Measurements from ENCODE around the gene LCE6A.

The LCE6A gene, protein sequence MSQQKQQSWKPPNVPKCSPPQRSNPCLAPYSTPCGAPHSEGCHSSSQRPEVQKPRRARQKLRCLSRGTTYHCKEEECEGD

DNA sequence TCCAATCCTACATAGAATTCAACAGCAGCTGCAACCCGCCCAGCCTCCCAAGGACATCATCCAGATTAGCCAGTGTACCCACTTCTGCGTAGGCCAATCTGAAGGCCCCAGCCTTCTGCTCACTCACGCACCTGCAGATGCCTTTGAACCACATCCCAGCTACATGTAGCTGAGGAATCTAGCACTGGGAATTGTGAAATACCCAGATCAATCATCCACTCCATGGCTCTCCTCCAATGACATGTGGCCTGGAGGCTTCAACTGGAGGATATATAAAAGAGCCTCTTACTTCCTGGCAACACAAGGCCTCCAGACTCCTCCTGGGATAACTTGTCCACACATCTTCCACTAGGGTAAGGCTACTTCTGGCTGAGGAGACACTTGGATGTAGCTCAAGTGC lies at the start of gene LCE6A:
TSS of gene LCE6A (plus strand) at position 301 of the 400 bp plus-strand sequence. CDS start 665 bp downstream, outside the sequence.
- DNase-seq (ENCODE audit: low read depth in 3 of 3) = no peak

DNA sequence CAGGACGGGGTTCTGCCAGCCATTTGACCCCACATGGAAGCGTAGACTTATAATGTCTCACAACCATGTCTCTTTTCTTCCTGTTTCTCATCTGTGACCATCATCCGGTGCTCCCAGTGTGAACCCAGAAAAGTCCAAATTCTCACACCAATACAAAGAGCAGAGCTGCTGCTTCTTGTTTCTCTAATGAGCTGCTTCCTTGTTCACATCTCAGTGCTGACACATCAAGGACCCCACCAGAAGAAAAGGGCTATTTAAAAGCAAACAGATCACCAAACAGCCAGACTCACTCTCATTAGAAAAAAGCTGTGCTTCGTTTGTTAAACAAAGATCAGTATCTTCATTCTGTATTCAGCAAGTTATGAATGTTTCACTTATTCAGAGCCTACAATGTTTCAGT lies 47.0 kb upstream of the LCE6A start:
- no peak for DNase-seq (ENCODE audit: low read depth in 3 of 3)

DNA sequence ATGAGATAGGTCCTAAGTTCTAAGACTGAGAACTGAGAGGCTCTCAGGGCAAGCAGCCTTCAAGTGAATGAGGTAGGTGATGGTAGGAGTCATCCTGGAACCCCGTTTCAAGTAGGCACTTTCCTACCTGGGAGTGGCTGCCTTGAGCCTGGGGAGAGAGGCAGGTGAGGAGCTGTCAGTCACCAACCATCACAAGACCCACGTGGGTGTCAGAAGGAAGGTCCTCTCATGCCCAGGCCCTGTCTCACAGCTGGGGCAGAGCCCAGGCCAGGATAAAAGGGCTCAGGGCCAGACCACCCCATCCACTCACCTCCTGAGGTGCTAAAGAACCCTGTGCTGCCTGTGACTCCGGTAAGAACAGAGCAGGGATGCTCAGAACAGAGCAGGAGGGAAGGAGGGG lies 46.2 kb upstream of the LCE6A start, which contains the start of gene LCE1D:
TSS of gene LCE1D (plus strand) at position 301 of the 400 bp plus-strand sequence. CDS start 1,074 bp downstream, outside the sequence.
- no peak for DNase-seq (ENCODE audit: low read depth in 3 of 3)

DNA sequence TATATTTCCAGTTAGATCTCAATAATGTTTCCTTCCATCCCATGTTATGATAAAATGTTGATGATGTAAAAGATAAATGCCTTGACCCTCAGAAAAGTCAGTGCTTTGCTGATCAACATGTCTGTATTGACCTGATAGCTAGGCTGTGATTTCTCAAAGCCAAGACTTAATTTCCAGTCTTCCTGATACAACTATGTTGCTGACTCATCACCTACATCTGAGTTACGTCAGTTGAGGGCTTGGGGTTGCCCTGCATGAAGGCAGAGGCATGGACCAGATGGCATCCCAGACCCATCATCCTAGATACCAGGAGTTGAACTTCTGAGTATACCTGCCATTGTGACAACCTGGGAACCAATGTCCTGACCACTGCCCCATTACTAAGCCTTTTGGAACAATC lies 41.3 kb upstream of the LCE6A start:
- DNase-seq (ENCODE audit: low read depth in 3 of 3) = no peak

DNA sequence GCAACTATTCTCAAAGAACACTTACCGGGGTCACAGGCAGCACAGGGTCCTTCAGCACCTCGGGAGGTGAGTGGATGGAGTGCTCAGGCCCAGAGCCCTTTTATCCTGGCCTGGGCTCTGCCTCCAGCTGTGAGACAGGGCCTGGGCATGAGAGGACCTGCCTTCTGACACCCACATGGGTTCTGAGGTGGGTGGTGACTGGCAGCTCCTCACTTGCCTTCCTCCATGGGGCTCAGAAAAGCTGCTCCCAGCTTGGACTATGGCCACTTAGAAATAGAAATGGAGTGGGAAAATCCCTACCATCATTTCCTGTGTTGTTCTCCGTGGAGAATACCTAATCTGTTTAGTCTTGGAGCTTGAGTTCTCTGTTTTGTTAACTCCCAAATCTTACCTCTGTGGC lies 36.1 kb upstream of the LCE6A start, which contains the start of gene LCE1C:
TSS of gene LCE1C (minus strand) at position 76 of the 400 bp plus-strand sequence. CDS start 1,173 bp downstream, outside the sequence.
- no peak for DNase-seq (ENCODE audit: low read depth in 3 of 3)

DNA sequence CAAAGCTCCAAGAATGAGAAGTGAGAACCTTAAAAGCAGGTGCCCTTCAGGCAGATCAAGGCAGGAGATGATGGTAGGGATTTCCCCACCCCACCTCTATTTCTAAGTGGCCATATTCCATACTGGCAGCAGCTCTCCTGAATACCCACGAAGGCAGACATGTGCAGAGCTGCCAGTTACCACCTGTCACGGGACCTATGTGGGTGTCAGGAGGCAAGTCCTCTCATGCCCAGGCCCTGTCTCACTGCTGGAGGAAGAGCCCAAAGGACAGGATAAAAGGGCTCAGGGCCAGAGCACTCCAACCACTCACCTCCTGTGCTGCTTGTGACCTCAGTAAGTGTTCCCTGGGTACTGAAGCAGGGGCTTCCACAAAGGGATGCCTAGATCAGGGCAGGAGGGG lies 31.6 kb upstream of the LCE6A start:
- no peak for DNase-seq (ENCODE audit: low read depth in 3 of 3)

DNA sequence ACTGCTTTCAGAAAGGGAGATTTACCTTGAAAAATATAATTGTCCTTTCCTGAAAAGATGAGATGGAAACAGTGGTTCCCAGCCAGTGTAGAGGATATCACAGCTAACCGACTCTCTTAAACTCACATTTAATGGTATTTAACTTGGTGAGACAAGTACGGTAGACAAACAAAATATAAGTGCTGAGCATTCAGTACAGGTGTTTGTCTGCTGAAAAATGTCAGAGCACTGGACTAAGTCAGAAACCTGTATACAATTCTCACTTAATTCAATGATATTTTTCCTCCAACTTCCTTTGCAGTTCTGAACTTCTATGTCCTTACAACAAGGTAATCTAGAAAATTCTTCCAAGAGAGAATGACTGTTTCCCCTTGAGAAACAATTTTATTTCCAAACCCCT lies 31.0 kb upstream of the LCE6A start, which contains the start of gene LCE1B:
TSS of gene LCE1B (plus strand) at position 301 of the 400 bp plus-strand sequence. CDS start 476 bp downstream, outside the sequence.
- no peak for DNase-seq (ENCODE audit: low read depth in 3 of 3)

DNA sequence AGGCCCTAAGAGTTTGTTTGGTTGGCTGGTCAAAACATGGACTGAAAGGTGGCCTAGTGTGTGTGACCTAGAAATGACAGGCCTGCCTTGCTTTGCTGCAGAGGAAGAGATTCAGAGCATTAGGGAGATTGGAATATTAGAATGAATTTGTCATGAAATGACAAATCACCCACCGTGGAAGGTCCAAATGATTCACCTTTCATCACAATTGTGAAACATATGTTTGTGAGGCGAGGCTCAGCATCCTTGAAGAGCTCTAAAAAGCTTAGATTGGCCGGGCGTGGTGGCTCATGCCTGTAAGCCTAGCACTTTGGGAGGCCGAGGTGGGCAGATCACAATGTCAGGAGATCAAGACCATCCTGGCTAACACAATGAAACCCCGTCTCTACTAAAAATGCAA lies 25.3 kb upstream of the LCE6A start:
- DNase-seq (ENCODE audit: low read depth in 3 of 3) = no peak

DNA sequence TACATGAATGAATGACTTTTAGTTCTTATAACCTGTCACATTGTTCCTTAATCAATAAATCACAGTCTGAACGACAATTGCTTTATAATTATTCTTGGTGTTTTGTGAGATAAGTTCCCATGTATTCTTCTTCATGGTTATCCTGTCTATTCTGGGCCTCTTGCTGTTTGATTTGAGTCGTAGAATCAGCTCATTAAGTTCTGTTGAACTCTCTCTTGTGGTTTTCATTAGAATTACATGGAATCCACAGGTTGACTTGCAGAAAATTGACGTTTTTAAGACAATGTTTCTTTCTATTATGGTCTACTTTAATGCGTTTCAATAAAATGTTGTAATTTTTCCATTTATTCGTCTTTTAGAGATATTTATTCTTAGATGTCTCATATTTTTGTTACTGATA lies 19.4 kb upstream of the LCE6A start:
- DNase-seq (ENCODE audit: low read depth in 3 of 3) = no peak

DNA sequence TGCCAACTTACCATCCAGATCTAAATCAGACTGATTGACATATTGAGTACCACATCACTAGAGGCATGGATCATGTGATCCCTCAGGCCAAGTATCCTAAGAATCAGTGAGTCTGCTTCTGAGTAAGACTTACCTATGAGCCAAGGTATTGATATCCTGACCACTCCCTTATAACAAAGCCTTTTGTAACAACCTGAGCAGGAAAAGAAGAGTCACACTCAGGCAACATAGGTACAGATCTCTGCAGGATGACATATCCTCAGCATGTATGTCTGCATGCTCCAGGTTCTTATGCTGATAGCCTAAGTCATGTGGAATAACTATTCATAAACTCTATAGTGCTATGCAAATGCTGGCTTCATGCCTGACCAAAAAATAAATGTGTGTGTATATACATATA lies 17.7 kb upstream of the LCE6A start:
- DNase-seq (ENCODE audit: low read depth in 3 of 3) = no peak

DNA sequence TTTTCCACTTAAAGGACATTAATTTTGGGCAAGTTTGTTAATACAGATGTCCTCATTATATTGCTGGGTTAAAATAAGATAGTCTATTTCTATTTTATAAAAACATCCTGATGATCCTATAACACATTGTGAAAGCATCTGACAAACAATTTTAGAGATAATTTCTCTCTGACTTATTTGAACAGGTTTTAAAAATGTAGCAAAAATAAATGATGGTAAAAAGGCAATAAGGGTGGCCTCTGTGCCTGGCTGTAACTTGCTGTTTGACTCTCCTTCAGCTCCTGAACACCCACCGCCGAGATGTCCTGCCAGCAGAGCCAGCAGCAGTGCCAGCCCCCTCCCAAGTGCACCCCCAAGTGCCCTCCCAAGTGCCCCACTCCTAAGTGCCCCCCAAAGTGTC lies 15.5 kb upstream of the LCE6A start, which contains the start of gene LCE1A:
TSS of gene LCE1A (plus strand) at position 301 of the 400 bp plus-strand sequence. CDS start at position 301, 0 bp downstream.
- no peak for DNase-seq (ENCODE audit: low read depth in 3 of 3)

DNA sequence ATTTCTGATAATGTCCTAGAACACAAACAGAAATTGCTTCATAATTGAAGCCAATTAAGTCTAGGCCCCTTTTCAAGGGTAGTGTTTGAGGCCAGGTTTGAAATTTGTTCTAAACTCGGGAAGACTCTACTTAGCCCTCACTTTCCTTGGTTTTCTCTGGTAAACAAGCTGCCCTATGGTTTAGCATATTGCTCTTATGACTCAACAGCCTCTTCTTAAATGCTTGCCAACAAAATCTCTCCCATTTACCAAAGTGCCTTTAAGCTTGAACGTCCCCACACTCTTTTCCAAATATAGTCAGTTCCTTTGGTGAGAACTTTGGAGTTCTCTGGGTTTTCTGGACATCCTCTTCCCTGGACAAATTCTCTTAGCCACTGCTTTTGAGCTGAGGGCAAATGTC lies 5.8 kb upstream of the LCE6A start:
- DNase-seq (ENCODE audit: low read depth in 3 of 3) = no peak

DNA sequence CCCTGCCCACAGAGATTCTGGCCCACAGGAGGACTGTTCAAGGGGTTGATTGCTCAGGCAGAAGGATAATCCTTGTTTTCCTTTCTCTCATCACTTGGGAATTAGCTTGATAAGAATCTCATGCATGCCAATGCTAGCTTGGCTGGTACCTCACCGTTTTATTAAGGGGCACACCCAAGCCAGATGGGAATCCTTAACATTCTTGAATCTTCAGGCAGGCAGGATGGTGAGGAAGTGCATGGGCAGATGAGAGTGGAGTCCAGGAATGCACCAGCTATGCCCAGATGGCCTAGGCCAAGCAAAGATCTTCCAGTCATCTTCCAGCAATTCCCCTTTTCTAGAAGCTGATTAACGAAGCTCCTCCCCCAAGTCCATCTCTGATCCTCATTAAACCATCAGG lies 13.0 kb downstream of the LCE6A start:
- DNase-seq (ENCODE audit: low read depth in 3 of 3) = no peak

DNA sequence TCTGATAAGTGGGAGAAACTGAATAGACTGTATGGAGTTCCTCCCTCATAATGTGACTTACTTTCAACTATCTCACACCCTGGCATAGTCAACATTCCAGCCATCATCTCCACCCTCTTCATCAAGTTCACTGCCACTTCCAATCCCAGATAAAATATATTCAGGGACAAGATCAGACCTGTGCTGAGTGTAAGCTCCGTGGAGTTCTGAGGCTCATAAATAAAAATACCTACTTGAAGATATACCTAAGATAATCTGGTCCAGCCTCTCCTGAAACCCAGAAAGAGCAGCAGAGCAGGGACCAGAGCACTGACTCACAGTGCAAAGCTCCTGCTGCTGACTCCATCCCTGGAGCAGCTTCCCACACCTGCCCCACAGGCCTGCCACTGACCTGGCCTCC lies 15.4 kb downstream of the LCE6A start:
- DNase-seq (ENCODE audit: low read depth in 3 of 3) = no peak

DNA sequence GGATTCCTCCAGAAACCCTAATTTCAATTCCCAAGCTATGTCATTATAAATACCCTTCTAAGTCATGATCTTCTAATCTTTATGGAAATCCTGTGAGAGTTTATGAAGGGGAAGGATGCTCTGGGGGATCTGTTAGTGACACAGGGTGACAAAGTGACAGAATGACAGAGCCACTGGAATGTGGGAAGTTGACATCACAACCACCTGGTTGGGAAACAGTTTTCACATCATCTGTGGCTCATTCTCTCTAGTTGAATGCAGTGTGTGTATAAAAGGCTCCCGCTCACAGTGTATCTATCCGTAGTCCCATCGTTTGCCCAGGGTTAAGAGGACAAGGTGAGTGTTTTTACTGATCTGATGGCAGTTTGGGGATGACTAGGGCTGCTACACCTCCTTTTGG lies 17.0 kb downstream of the LCE6A start, which contains the start of gene LCE7A:
TSS of gene LCE7A (plus strand) at position 301 of the 400 bp plus-strand sequence. CDS start 702 bp downstream, outside the sequence.
- no peak for DNase-seq (ENCODE audit: low read depth in 3 of 3)

DNA sequence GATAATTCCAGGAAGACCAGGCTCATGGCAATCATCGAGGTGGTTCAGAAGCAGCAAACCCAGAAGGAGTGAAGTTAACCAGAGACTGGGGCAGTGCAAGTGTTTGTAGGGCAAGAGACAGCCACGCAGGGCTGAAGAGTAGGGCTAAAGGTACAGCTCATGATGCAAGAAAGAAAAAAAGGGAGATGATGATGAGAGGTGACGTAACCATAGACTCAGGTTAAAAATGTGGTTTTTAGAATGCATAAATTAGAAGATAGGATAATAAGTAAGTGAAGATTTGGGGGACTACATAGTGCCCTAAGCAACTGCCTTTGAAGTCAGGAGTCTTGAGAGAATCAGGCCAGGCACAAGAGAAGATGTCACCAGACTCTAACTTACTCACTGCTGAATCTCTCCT lies 17.5 kb downstream of the LCE6A start:
- DNase-seq (ENCODE audit: low read depth in 3 of 3) = no peak

DNA sequence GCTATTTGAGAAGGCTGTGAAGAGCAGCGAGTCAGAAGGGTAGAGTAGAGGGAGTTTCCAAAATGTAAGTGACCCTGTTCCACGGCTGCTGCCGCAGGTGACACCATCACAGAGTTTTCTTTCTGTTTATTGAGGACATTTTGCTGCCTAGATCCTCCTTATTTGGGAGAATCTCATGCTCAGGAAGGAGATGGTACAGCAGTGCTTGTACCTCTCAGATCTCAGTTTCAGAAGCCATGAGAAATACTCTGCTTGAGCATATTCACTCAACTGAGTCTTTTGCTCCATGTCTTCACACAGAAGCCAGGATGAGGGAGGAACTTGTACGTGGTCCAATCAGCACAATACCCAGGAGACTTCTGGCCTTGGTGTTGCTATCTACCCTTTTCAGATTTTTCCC lies 18.7 kb downstream of the LCE6A start:
- no peak for DNase-seq (ENCODE audit: low read depth in 3 of 3)

DNA sequence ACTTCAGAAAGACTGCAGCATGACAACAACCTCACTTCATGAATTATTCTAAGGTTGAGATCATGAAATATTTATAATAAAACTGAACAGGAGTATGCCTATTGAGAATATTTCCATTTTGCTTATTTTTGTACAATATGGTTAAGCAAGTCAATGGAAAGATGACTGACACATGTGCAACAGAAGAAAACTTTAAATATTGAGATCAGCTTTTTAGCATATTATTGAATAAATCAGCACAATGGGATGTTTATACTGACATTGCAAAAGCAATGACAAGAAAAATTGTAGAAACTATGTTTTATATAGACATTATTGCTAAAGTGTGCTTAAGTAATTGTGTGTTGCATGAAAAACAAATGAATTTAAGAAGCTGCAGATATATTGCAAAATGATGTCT lies 21.8 kb downstream of the LCE6A start:
- DNase-seq (ENCODE audit: low read depth in 3 of 3) = no peak

DNA sequence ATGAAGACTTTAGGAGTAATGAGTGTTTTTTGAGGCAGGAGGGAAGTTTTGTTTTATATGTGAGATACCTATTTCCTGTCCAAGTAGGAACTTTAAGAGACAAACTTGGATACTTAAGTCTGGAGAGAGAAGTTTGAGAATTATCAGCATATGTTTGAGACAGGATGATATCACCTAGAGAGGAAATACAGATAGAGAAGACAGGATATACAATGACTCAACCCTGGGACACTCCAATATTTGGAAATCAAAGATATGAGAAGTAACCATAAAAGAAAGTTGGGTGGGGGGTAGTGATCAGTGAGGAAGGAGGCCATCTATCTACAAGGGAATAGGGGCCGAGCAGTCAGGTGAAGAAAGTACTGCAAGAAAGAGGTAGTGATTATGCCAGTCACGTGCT lies 23.7 kb downstream of the LCE6A start:
- no peak for DNase-seq (ENCODE audit: low read depth in 3 of 3)

DNA sequence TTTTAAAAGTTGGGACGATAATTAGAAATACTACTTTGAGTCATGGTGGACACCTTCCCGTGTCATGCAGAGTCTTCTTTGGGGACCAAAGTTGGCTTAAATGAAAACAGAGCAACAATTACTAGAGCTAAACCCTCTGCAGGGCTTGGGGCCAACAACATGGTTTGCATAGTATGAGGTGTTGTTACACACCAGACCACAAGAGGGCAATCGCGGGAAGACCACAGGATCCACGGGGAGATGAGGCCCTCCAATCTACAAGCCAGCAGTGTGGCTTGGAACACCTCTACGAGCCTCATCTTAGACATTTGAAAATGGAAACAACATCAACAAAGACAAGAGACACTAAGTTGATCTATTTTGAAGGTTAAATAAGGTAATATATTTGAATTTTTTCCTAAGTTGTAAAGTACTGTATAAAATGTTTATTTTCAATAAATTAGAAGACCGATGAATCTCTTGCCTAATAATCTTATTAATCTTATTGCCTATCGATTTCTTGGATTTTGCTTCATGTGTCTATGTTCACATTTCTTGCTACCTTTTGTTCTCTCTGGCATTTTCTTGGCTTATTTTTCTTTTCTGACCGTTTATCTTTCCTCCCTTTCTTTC lies 27.3 kb downstream of the LCE6A start:
- peak; percentile 34 to 51 (median 41) for DNase-seq (ENCODE audit: low read depth in 3 of 3)

DNA sequence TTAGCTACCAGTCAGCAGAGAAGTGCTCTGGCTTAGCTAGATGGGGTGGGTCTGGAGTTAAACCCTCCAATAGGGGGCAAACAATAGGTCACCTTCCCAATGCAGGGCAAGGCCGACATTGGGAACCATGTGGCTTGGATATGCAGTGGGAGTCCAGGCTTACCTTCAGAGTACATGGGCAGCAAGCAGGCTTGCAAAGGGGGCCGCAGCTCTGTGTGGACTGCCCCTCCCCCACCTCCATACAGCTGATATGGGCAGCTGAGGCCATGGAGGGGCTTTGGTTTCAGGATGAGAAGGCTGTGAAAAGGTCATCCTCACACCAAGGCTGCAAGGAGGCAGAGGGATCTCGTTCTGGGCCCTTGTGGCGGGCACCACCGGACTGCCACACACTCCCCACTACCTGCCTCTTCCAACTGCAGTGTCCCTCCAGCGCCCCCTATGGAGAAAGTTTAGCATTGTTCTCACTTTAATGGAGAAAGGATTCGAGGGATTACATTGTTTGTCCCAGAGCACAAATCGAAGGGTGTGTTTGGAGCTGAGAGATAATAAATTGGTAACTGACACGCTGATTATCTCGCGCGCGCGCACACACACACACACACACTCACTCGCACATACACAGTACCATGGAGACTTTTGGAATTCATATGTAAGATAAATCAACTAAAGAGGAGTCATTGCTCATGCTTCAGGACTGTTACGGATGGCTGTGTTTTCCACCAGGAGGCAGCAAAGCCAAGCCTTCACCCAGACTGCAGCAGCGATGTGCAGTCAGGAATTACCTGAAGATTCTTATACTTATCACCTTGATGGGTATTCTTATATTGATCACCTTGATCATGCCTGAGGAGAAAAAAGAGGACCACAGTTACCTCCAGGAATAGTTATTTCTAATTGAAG lies 28.4 kb downstream of the LCE6A start:
- DNase-seq (ENCODE audit: low read depth in 3 of 3) = no peak

DNA sequence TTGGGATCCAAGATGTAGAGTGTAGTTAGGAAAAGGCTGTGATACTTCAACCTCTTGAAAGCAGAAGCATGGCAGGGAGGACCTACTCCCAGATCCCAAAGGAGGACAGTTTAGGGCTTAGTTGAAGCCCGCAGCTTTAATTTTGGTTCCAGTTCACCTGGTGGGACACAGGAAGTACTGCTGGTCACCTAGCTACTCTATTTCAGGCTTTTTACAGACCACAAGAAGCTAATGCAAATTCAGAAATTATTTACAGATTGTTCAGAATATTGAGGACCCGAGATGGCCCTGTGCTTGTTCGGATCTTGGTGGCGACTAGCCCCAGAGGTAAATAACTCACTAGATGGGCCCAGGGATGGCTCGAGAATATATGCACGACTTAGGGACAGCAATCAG lies 29.1 kb downstream of the LCE6A start:
- no peak for DNase-seq (ENCODE audit: low read depth in 3 of 3)

Data from stimulated activated CD4-positive, alpha-beta T cell treated with anti-CD3 and anti-CD28 coated beads, TNF-alpha, amount 100 ng/mL, for 48 hours (primary cell).